K562 (cell line): ENCODE results near the gene EMD. TPM values are rescaled to one million over a fixed set of nuclear protein-coding genes. Genes with fewer than 3 reads are reported as not detected.
A peak's percentile ranks its signal among the peaks of the same experiment; 100 is the strongest.

Source experiments
- ATF1 ChIP-seq, 2 experiments: fragments of 450-650 bp in 1 of 2; IDR thresholded peaks; 2 replicates each; pipeline ENCODE4 v1.6.1; 2016; ENCODE audit warnings: missing compliant biosample characterization in 1 of 2, missing genetic modification characterization in 1 of 2
- HOXB6 ChIP-seq: fragments of 250-450 bp; sonication (Bioruptor Pico); IDR thresholded peaks from 2 replicates; pipeline ENCODE4 v1.5.1; 2022; ENCODE audit warnings: mild to moderate bottlenecking, borderline replicate concordance
- MAFG ChIP-seq: fragments of 450-650 bp; conservative IDR thresholded peaks from 2 replicates; pipeline ENCODE4 v1.6.1; 2016; ENCODE audit warnings: missing genetic modification characterization, missing compliant biosample characterization
- MEIS2 ChIP-seq: fragments of 450-650 bp; IDR thresholded peaks from 2 replicates; pipeline ENCODE4 v1.6.1; 2014; ENCODE audit warnings: mild to moderate bottlenecking; ENCODE audit not compliant: partially characterized antibody
- MGA ChIP-seq: fragments of 450-650 bp; IDR thresholded peaks from 2 replicates; pipeline ENCODE4 v1.6.1; 2016; ENCODE audit warnings: mild to moderate bottlenecking, moderate library complexity
- SMARCA5 ChIP-seq: fragments of 450-650 bp; IDR thresholded peaks from 2 replicates; pipeline ENCODE4 v1.6.1; 2016
- SP2 ChIP-seq: IDR thresholded peaks from 2 replicates; pipeline ENCODE4 v1.6.1; 2011; ENCODE audit warnings: mild to moderate bottlenecking, low read depth, low read length, moderate library complexity; ENCODE audit not compliant: poor library complexity, severe bottlenecking; ENCODE audit errors: extremely low read depth
- TAF15 ChIP-seq: fragments of 200-400 bp; formaldehyde crosslinking; IDR thresholded peaks from 2 replicates; pipeline ENCODE4 v1.6.1; 2017; ENCODE audit warnings: mild to moderate bottlenecking, low read depth, low read length, moderate library complexity
- THAP12 ChIP-seq: fragments of 250-450 bp; sonication (Bioruptor Pico); IDR thresholded peaks from 2 replicates; pipeline ENCODE4 v1.9.0; 2021; ENCODE audit warnings: mild to moderate bottlenecking, inconsistent platforms
- ZKSCAN8 ChIP-seq: fragments of 200-800 bp; sonication (Bioruptor generic); IDR thresholded peaks from 2 replicates; pipeline ENCODE4 v1.6.1; 2016; ENCODE audit warnings: missing genetic modification characterization, missing compliant biosample characterization
- ZNF408 ChIP-seq: fragments of 250-450 bp; sonication (Bioruptor Pico); IDR thresholded peaks from 2 replicates; pipeline ENCODE4 v1.4.0; 2020; ENCODE audit warnings: low read depth, mild to moderate bottlenecking, moderate library complexity
- polyA plus RNA-seq, 8 experiments: library from polyadenylated mRNA; depleted of rRNA in 4 of 8; stranded (reverse) in 5 of 8; unstranded in 3 of 8; fragments of >200 nt; fragmentation: Nextera tagmentation in 2 of 8; fragmentation: Illumina TruSeq in 1 of 8; extraction: Ambion mirVana in 2 of 8; extraction: Trizol in 1 of 8; gene quantifications; 2 replicates each; pipeline versions ENCODE4 v1.2.1 to v1.2.3, GENCODE V29; 2011 to 2014; ENCODE audit warnings: inconsistent platforms in 1 of 8, missing spikeins in 1 of 8
- total RNA-seq, 7 experiments: library from RNA; depleted of rRNA in 6 of 7; stranded (reverse); fragments of >200 nt in 6 of 7; fragmentation: Illumina TruSeq in 2 of 7; extraction: Trizol in 2 of 7; gene quantifications; 2 replicates each; pipeline versions ENCODE4 v1.2.1 to v1.2.3, GENCODE V29; 2011 to 2021; ENCODE audit warnings: low replicate concordance in 1 of 7

EMD gene
- total and polyA plus RNA-seq, 9 of the 15 experiments (the other 6 are each of a cell fraction or from before 2014, with no cell fraction given): 2.3 to 206 (median 61.9) TPM

GRCh38 chrX:154428176-154429171 lies 49.4 kb downstream of the EMD start, which contains the start of gene ATP6AP1 (continued):
- 0 out of 2 replicates have a peak, but pooled peaks have one; percentile 55 for TF ChIP-seq SMARCA5
- no peak for TF ChIP-seq ZKSCAN8 (CRISPR knock-in tag)
- TF ChIP-seq MEIS2: no peak
- TF ChIP-seq MAFG (tag): no peak
- TF ChIP-seq SP2: peak; percentile 79
- peak; percentile 66 for TF ChIP-seq MGA
- no peak for TF ChIP-seq ATF1 (CRISPR knock-in tag; IDR thresholded peaks at IDR 0.05)
- TF ChIP-seq ATF1 (tag; IDR thresholded peaks at IDR 0.05): peak; percentile 72; the same call in 1 of the 2 replicates
- TF ChIP-seq HOXB6 (CRISPR knock-in tag): no peak
- TF ChIP-seq THAP12 (CRISPR knock-in tag): 0 out of 2 replicates have a peak, but pooled peaks have one; percentile 58
- no peak for TF ChIP-seq ZNF408 (CRISPR knock-in tag)
- TF ChIP-seq TAF15: no peak
